HPDE6-E6E7 (cell line): ENCODE results near the gene SMAD3.

Experiments
- DNase-seq: peaks from one replicate; pipeline ENCODE4 v3.0.0; 2011; ENCODE audit warnings: missing footprints; ENCODE audit errors: extremely low spot score

The SMAD3 gene

GRCh38 chr15:67080900-67081431 is 15.6 kb downstream of the SMAD3 start:
- no peak for DNase-seq

GRCh38 chr15:67082007-67082536 is 16.7 kb downstream of the SMAD3 start:
- no peak for DNase-seq

GRCh38 chr15:67083135-67083762 is 17.8 kb downstream of the SMAD3 start:
- DNase-seq: no peak

GRCh38 chr15:67084561-67084960 is 19.2 kb downstream of the SMAD3 start:
- no peak for DNase-seq

GRCh38 chr15:67085237-67085817 is 19.9 kb downstream of the SMAD3 start:
- no peak for DNase-seq

- no peak for DNase-seq
Observed at GRCh38 chr15:67085818-67086636, 20.6 kb downstream of the SMAD3 start.

GRCh38 chr15:67086637-67086914 is 21.2 kb downstream of the SMAD3 start:
- DNase-seq: no peak

GRCh38 chr15:67087507-67088172 is 22.2 kb downstream of the SMAD3 start:
- no peak for DNase-seq

GRCh38 chr15:67089217-67090193 is 24.1 kb downstream of the SMAD3 start:
- DNase-seq: peak; percentile 63

GRCh38 chr15:67090297-67091070 is 25.1 kb downstream of the SMAD3 start:
- DNase-seq: no peak

- DNase-seq: peak; percentile 95
Observed at GRCh38 chr15:67091071-67091979, 25.9 kb downstream of the SMAD3 start.

GRCh38 chr15:67091980-67092677 is 26.7 kb downstream of the SMAD3 start:
- no peak for DNase-seq

- DNase-seq: no peak
Observed at GRCh38 chr15:67092752-67093503, 27.5 kb downstream of the SMAD3 start.

GRCh38 chr15:67093504-67093862 is 28.1 kb downstream of the SMAD3 start:
- no peak for DNase-seq

GRCh38 chr15:67094001-67094826 is 28.8 kb downstream of the SMAD3 start:
- no peak for DNase-seq

- DNase-seq: no peak
Observed at GRCh38 chr15:67095912-67096311, 30.5 kb downstream of the SMAD3 start.
